Activated CD4-positive, alpha-beta T cell treated with anti-CD3 and anti-CD28 coated beads for 24 hours (primary cell): ENCODE measurements around the gene PIK3R6.

Source experiments
- DNase-seq, 2 donors: peaks; one replicate each; pipeline ENCODE4 v3.0.0-alpha.2; 2020; ENCODE audit warnings: low read depth in 2 of 2

The PIK3R6 gene

GRCh38 chr17:8894673-8895578 is 27.5 kb upstream of the PIK3R6 start:
- DNase-seq = peak in 1 of 2 donors; percentile 35

- no peak for DNase-seq
Measured at GRCh38 chr17:8894202-8894671, 26.8 kb upstream of the PIK3R6 start.

- no peak for DNase-seq
Measured at GRCh38 chr17:8893621-8894201, 26.2 kb upstream of the PIK3R6 start.

- no peak for DNase-seq
Measured at GRCh38 chr17:8893059-8893458, 25.6 kb upstream of the PIK3R6 start.

GRCh38 chr17:8892338-8892690 is 24.8 kb upstream of the PIK3R6 start:
- no peak for DNase-seq

GRCh38 chr17:8890671-8891070 is 23.2 kb upstream of the PIK3R6 start:
- no peak for DNase-seq

- no peak for DNase-seq
Measured at GRCh38 chr17:8889458-8890210, 22.2 kb upstream of the PIK3R6 start.

GRCh38 chr17:8888704-8889302 is 21.3 kb upstream of the PIK3R6 start:
- no peak for DNase-seq

GRCh38 chr17:8887834-8888703 is 20.6 kb upstream of the PIK3R6 start:
- no peak for DNase-seq

- DNase-seq = no peak
Measured at GRCh38 chr17:8887301-8887700, 19.8 kb upstream of the PIK3R6 start.

GRCh38 chr17:8885967-8886684 is 18.7 kb upstream of the PIK3R6 start:
- DNase-seq = no peak

- peak; percentile 14 to 27 for DNase-seq
Measured at GRCh38 chr17:8885163-8885966, 17.9 kb upstream of the PIK3R6 start.

- DNase-seq = no peak
Measured at GRCh38 chr17:8884336-8884990, 17.0 kb upstream of the PIK3R6 start.

GRCh38 chr17:8883353-8883752 is 15.9 kb upstream of the PIK3R6 start:
- DNase-seq = no peak

- no peak for DNase-seq
Measured at GRCh38 chr17:8881606-8882005, 14.1 kb upstream of the PIK3R6 start.

GRCh38 chr17:8880466-8880865 is 13.0 kb upstream of the PIK3R6 start:
- no peak for DNase-seq

GRCh38 chr17:8879410-8879809 is 11.9 kb upstream of the PIK3R6 start:
- no peak for DNase-seq

GRCh38 chr17:8877984-8878383 is 10.5 kb upstream of the PIK3R6 start:
- DNase-seq = no peak

GRCh38 chr17:8875957-8876356 is 8.5 kb upstream of the PIK3R6 start:
- no peak for DNase-seq
